Activated naive CD4-positive, alpha-beta T cell treated with anti-CD3 and anti-CD28 coated beads, Interleukin-2, amount 10 ng/mL, durations not matched to agents 5 hours and 36 hours (primary cell): ENCODE data around the gene VPS26A. TPM values are rescaled to one million over a fixed set of nuclear protein-coding genes. Genes with fewer than 3 reads are reported as not detected.

ENCODE experiments used
- total RNA-seq, 2 experiments: library from RNA; stranded (reverse); gene quantifications; one replicate each; pipeline ENCODE4 v1.2.3, GENCODE V29; 2021

VPS26A gene
- 10 to 100 TPM; 39.7 to 40.6 TPM for total RNA-seq

GRCh38 chr10:69123747-69124562, at the start of gene VPS26A:
VPS26A (plus strand) TSS chr10:69124178; CDS start chr10:69124278, 100 bp downstream.

GRCh38 chr10:69087590-69088470, 36.1 kb upstream of the VPS26A start, which contains the start of gene SRGN:
SRGN (plus strand) TSS chr10:69088103; CDS start chr10:69088158, 55 bp downstream.

GRCh38 chr10:69179743-69180524, 56.0 kb downstream of the VPS26A start, which contains the start of gene SUPV3L1:
SUPV3L1 (plus strand) TSS chr10:69180234; CDS start chr10:69180292, 58 bp downstream.

GRCh38 chr10:69220041-69220451, 96.1 kb downstream of the VPS26A start, which contains the start of gene HKDC1:
HKDC1 (plus strand) TSS chr10:69220332; CDS start chr10:69220436, 104 bp downstream.

Other genes with a start within 250 kb of the VPS26A start
- 10 to 100 TPM; 45.2 to 48.9 TPM for gene DDX50, start 222.9 kb upstream of the VPS26A start, total RNA-seq
- 10 to 100 TPM; 77.1 to 79.1 TPM for gene DDX21, start 168.0 kb upstream of the VPS26A start, total RNA-seq
- 10 to 100 TPM; 10.9 to 12.7 TPM for gene KIFBP, start 135.4 kb upstream of the VPS26A start, total RNA-seq
- gene SRGN, start 36.1 kb upstream of the VPS26A start, total RNA-seq, result 100 to 1,000 TPM; 145 to 150 TPM
- 10 to 100 TPM; 30.0 to 30.3 TPM for gene SUPV3L1, start 56.1 kb downstream of the VPS26A start, total RNA-seq
- 1 to 10 TPM; 6.9 to 9.6 TPM for gene HKDC1, start 96.2 kb downstream of the VPS26A start, total RNA-seq
- gene HK1, start 154.3 kb downstream of the VPS26A start, total RNA-seq, result 100 to 1,000 TPM; 122 to 126 TPM